HG03558 (cell line): ENCODE results near the gene ASB1.

Experiments
- ATAC-seq: cut with Tn5 transposase; IDR thresholded peaks from one replicate; pipeline ENCODE4 v1.9.1; 2021; ENCODE audit warnings: moderate number of reproducible peaks; ENCODE audit not compliant: unreplicated experiment; ENCODE audit errors: extremely low read depth

The ASB1 gene

GRCh38 chr2:238489431-238489830, 62.7 kb downstream of the ASB1 start:
- no peak for ATAC-seq

GRCh38 chr2:238489896-238490295, 63.2 kb downstream of the ASB1 start:
- ATAC-seq = no peak

- ATAC-seq = no peak
Observed at GRCh38 chr2:238492840-238493239, 66.1 kb downstream of the ASB1 start.

- no peak for ATAC-seq
Observed at GRCh38 chr2:238493411-238493810, 66.7 kb downstream of the ASB1 start.

GRCh38 chr2:238493880-238494572, 67.3 kb downstream of the ASB1 start:
- no peak for ATAC-seq

GRCh38 chr2:238494573-238494961, 67.8 kb downstream of the ASB1 start:
- ATAC-seq = no peak

- no peak for ATAC-seq
Observed at GRCh38 chr2:238495422-238495821, 68.7 kb downstream of the ASB1 start.

GRCh38 chr2:238496756-238497609, 70.3 kb downstream of the ASB1 start:
- no peak for ATAC-seq

GRCh38 chr2:238497610-238498005, 70.9 kb downstream of the ASB1 start:
- no peak for ATAC-seq

- no peak for ATAC-seq
Observed at GRCh38 chr2:238498188-238498587, 71.5 kb downstream of the ASB1 start.

- ATAC-seq = no peak
Observed at GRCh38 chr2:238498691-238499295, 72.1 kb downstream of the ASB1 start.

- no peak for ATAC-seq
Observed at GRCh38 chr2:238499731-238500580, 73.2 kb downstream of the ASB1 start.

GRCh38 chr2:238501311-238501710, 74.6 kb downstream of the ASB1 start:
- no peak for ATAC-seq
